Measurements from ENCODE around the gene CAMK1D.
A peak's percentile ranks its signal among the peaks of the same experiment; 100 is the strongest.

Gene CAMK1D

DNA sequence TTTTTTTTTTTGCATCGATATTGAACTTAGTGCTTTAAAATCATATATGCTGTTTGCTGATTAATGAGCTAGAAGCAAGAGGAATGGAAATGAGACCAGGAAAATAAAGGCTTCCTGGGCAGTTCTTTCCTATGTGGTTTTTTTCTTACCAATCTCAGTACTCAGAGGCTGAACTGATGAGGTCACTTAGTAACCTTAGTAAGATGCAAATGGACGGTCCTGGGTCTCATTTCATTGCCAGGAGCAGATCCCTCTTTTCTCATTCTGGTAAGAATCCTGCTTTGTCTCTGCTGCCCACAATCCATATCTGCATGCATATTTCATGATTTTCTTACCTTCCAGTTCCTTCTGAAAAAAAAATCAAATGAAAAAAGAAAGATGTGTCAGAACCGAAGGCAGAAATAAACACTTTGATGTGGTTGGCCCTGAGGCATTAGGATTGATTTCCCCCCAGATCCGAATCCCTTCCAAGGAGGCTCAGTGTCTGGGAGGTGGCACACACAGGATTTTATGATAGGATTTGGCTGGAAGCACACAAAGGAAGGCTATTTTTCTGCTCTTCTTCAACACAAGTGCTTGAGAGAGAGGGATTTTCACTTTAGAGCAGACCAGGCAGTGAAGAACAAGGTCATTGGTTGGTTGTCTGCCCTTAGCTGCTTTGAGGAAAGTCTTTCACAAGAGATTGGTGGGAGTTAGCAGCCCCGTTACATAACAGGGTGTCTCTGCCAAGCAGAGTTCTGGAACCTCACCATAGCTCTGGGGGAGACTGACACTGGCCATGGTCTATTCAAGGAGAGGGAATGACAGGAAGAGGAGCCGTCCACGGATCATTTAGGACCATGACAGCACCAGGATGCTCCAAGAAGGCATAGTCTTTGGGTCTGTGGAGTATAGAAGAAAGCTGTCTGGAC, 150.0 kb downstream of the CAMK1D start:
- Histone ChIP-seq H3K36me3 (no peaks in the 10 kb centered on the region), H3K4me3 (no peak overlapping the region), H4K20me1 (peaks cover 13% of the 10 kb centered on the region), H3K4me1 (peaks cover 33% of the 10 kb centered on the region), H3K9ac (no peak overlapping the region), H3K9me3 (peaks cover 13% of the 10 kb centered on the region; the same call in 1 of the 2 replicates), H3K27me3 (no peaks in the 10 kb centered on the region), H3K27ac (no peak overlapping the region), H3K4me2 (no peak overlapping the region)
- no peak for TF ChIP-seq Cebpa-rat (IDR thresholded peaks at IDR 0.05)

- Histone ChIP-seq H3K27ac (no peak overlapping the region), H3K4me2 (peak overlapping the region; percentile 6), H4K20me1 (peaks cover 13% of the 10 kb centered on the region), H3K4me3 (no peak overlapping the region), H3K9me3 (peaks cover 13% of the 10 kb centered on the region; the same call in 1 of the 2 replicates), H3K36me3 (no peaks in the 10 kb centered on the region), H3K27me3 (no peaks in the 10 kb centered on the region), H3K4me1 (peaks cover 33% of the 10 kb centered on the region), H3K9ac (no peak overlapping the region)
- no peak for TF ChIP-seq Cebpa-rat (IDR thresholded peaks at IDR 0.05)
These were observed 151.3 kb downstream of the CAMK1D start for GRCh38 chr10:12500381-12501303.

GRCh38 chr10:12501324-12501723, 152.0 kb downstream of the CAMK1D start:
- no peak overlapping the region for H3K9ac ChIP-seq
- H3K4me1 ChIP-seq, result peaks cover 33% of the 10 kb centered on the region
- H4K20me1 ChIP-seq, result peaks cover 13% of the 10 kb centered on the region
- peaks cover 13% of the 10 kb centered on the region; the same call in 1 of the 2 replicates for H3K9me3 ChIP-seq
- H3K4me3 ChIP-seq, result no peak overlapping the region
- no peak overlapping the region for H3K27ac ChIP-seq
- no peaks in the 10 kb centered on the region for H3K27me3 ChIP-seq
- no peaks in the 10 kb centered on the region for H3K36me3 ChIP-seq
- H3K4me2 ChIP-seq, result peak overlapping the region; percentile 6
- TF ChIP-seq Cebpa-rat (IDR thresholded peaks at IDR 0.05), result no peak

- no peaks in the 10 kb centered on the region for H3K27me3 ChIP-seq
- no peak for TF ChIP-seq Cebpa-rat (IDR thresholded peaks at IDR 0.05)
- H3K9me3 ChIP-seq, result peaks cover 10% of the 10 kb centered on the region; the same call in 1 of the 2 replicates
- peaks cover 13% of the 10 kb centered on the region for H4K20me1 ChIP-seq
- H3K4me1 ChIP-seq, result peaks cover 33% of the 10 kb centered on the region
- no peak overlapping the region for H3K4me2 ChIP-seq
- H3K9ac ChIP-seq, result no peak overlapping the region
- H3K36me3 ChIP-seq, result no peaks in the 10 kb centered on the region
- no peak overlapping the region for H3K4me3 ChIP-seq
- no peak overlapping the region for H3K27ac ChIP-seq
These were observed 152.6 kb downstream of the CAMK1D start for GRCh38 chr10:12501841-12502525.

- no peak overlapping the region for H3K4me3 ChIP-seq
- H3K9ac ChIP-seq, result no peak overlapping the region
- H3K4me1 ChIP-seq, result peaks cover 33% of the 10 kb centered on the region
- no peak overlapping the region for H3K27ac ChIP-seq
- peaks cover 13% of the 10 kb centered on the region for H4K20me1 ChIP-seq
- no peaks in the 10 kb centered on the region for H3K27me3 ChIP-seq
- H3K9me3 ChIP-seq, result 0 out of 2 replicates have a peak, but pooled peaks cover 2% of the 10 kb centered on the region
- H3K36me3 ChIP-seq, result peaks cover 2% of the 10 kb centered on the region; the same call in 1 of the 2 replicates
- no peak overlapping the region for H3K4me2 ChIP-seq
- no peak for TF ChIP-seq Cebpa-rat (IDR thresholded peaks at IDR 0.05)
These were observed 153.4 kb downstream of the CAMK1D start for GRCh38 chr10:12502526-12503274.

- no peak for TF ChIP-seq Cebpa-rat (IDR thresholded peaks at IDR 0.05)
- Histone ChIP-seq H3K9ac (no peak overlapping the region), H3K27ac (no peak overlapping the region), H4K20me1 (peaks cover 13% of the 10 kb centered on the region), H3K4me3 (no peak overlapping the region), H3K9me3 (no peaks in the 10 kb centered on the region), H3K36me3 (peaks cover 8% of the 10 kb centered on the region; the same call in 1 of the 2 replicates), H3K4me2 (no peak overlapping the region), H3K4me1 (peaks cover 31% of the 10 kb centered on the region), H3K27me3 (no peaks in the 10 kb centered on the region)
These were observed 154.0 kb downstream of the CAMK1D start for GRCh38 chr10:12503311-12503710.

GRCh38 chr10:12504176-12504575, 154.8 kb downstream of the CAMK1D start:
- Histone ChIP-seq H3K4me3 (no peak overlapping the region), H4K20me1 (peaks cover 13% of the 10 kb centered on the region), H3K27ac (no peak overlapping the region), H3K27me3 (no peaks in the 10 kb centered on the region), H3K4me1 (peaks cover 23% of the 10 kb centered on the region), H3K4me2 (no peak overlapping the region), H3K36me3 (peaks cover 8% of the 10 kb centered on the region; the same call in 1 of the 2 replicates), H3K9ac (no peak overlapping the region), H3K9me3 (no peaks in the 10 kb centered on the region)
- no peak for TF ChIP-seq Cebpa-rat (IDR thresholded peaks at IDR 0.05)

GRCh38 chr10:12504628-12505027, 155.3 kb downstream of the CAMK1D start:
- TF ChIP-seq Cebpa-rat (IDR thresholded peaks at IDR 0.05), result no peak

More at GRCh38 chr10:12504628-12505027, 155.3 kb downstream of the CAMK1D start:
- Histone ChIP-seq H3K27me3 (no peaks in the 10 kb centered on the region), H3K9ac (no peak overlapping the region), H3K36me3 (peaks cover 8% of the 10 kb centered on the region; the same call in 1 of the 2 replicates), H4K20me1 (peaks cover 13% of the 10 kb centered on the region), H3K4me2 (no peak overlapping the region), H3K4me3 (no peak overlapping the region), H3K4me1 (peaks cover 18% of the 10 kb centered on the region), H3K9me3 (no peaks in the 10 kb centered on the region), H3K27ac (no peak overlapping the region)
